H9 (cell line): ENCODE data around the gene FHIT. TPM values are rescaled to one million over a fixed set of nuclear protein-coding genes. Genes with fewer than 3 reads are reported as not detected.

Source experiments
- DNase-seq: peaks from one replicate; pipeline ENCODE4 v3.0.0-alpha.2; 2017
- H2AFZ ChIP-seq: one replicate; pipeline ENCODE4 v1.6.1; 2013; ENCODE audit warnings: mild to moderate bottlenecking, low read length, control low read depth, moderate library complexity
- H2AK5ac ChIP-seq: 2 replicates; pipeline ENCODE4 v1.6.1; 2013; ENCODE audit warnings: low read length, control low read depth, mixed read lengths; ENCODE audit not compliant: insufficient read length
- H2BK120ac ChIP-seq: one replicate; pipeline ENCODE4 v1.6.1; 2013; ENCODE audit warnings: low read depth, mild to moderate bottlenecking, low read length, control low read depth, inconsistent platforms; ENCODE audit not compliant: poor library complexity, severe bottlenecking
- H2BK12ac ChIP-seq: 2 replicates; pipeline ENCODE4 v1.6.1; 2013; ENCODE audit warnings: low read length, control low read depth, mixed read lengths, low read depth; ENCODE audit not compliant: insufficient read length
- H2BK15ac ChIP-seq: 2 replicates; pipeline ENCODE4 v1.6.1; 2013; ENCODE audit warnings: low read depth, low read length, control low read depth
- H2BK20ac ChIP-seq: one replicate; pipeline ENCODE4 v1.6.1; 2013; ENCODE audit warnings: low read depth, mild to moderate bottlenecking, low read length, control low read depth, inconsistent platforms; ENCODE audit not compliant: poor library complexity, severe bottlenecking
- H2BK5ac ChIP-seq: 2 replicates; pipeline ENCODE4 v1.6.1; 2013; ENCODE audit warnings: low read length, control low read depth, mixed read lengths; ENCODE audit not compliant: insufficient read length
- H3K14ac ChIP-seq: 2 replicates; pipeline ENCODE4 v1.6.1; 2013; ENCODE audit warnings: low read length, control low read depth; ENCODE audit not compliant: insufficient read depth
- H3K18ac ChIP-seq: 2 replicates; pipeline ENCODE4 v1.6.1; 2013; ENCODE audit warnings: low read depth, mild to moderate bottlenecking, mixed read lengths, low read length, control low read depth; ENCODE audit not compliant: insufficient read length
- H3K23ac ChIP-seq: 2 replicates; pipeline ENCODE4 v1.6.1; 2013; ENCODE audit warnings: low read length, control low read depth, mixed read lengths, low read depth; ENCODE audit not compliant: insufficient read length
- H3K23me2 ChIP-seq: 2 replicates; pipeline ENCODE4 v1.6.1; 2013; ENCODE audit warnings: low read depth, mild to moderate bottlenecking, mixed read lengths, low read length, control low read depth; ENCODE audit not compliant: insufficient read length, poor library complexity, severe bottlenecking
- H3K27ac ChIP-seq: 2 replicates; pipeline ENCODE4 v1.5.1; 2013; ENCODE audit warnings: low read length, control low read depth, mixed read lengths, low read depth; ENCODE audit not compliant: insufficient read length
- H3K27me3 ChIP-seq: 2 replicates; pipeline ENCODE4 v1.6.1; 2013; ENCODE audit warnings: low read length, control low read depth, inconsistent platforms; ENCODE audit not compliant: insufficient read depth
- H3K4ac ChIP-seq: 2 replicates; pipeline ENCODE4 v1.6.1; 2013; ENCODE audit warnings: low read depth, mild to moderate bottlenecking, control low read depth, inconsistent platforms, low read length, moderate library complexity
- H3K4me1 ChIP-seq: 2 replicates; pipeline ENCODE4 v1.6.1; 2013; ENCODE audit warnings: low read length, control low read depth, inconsistent platforms; ENCODE audit not compliant: insufficient read depth
- H3K4me2 ChIP-seq: 2 replicates; pipeline ENCODE4 v1.6.1; 2013; ENCODE audit warnings: low read length, control low read depth, mixed read lengths; ENCODE audit not compliant: insufficient read length, insufficient read depth
- H3K56ac ChIP-seq: 2 replicates; pipeline ENCODE4 v1.6.1; 2013; ENCODE audit warnings: low read depth, mild to moderate bottlenecking, mixed read lengths, low read length, control low read depth; ENCODE audit not compliant: insufficient read length
- H3K79me1 ChIP-seq: 2 replicates; pipeline ENCODE4 v1.6.1; 2013; ENCODE audit warnings: low read depth, mild to moderate bottlenecking, moderate library complexity, low read length, control low read depth, inconsistent platforms; ENCODE audit not compliant: insufficient read depth, poor library complexity, severe bottlenecking
- H3K79me2 ChIP-seq: 2 replicates; pipeline ENCODE4 v1.6.1; 2013; ENCODE audit warnings: low read length, control low read depth, inconsistent platforms; ENCODE audit not compliant: insufficient read depth
- H3K9ac ChIP-seq: 2 replicates; pipeline ENCODE4 v1.6.1; 2013; ENCODE audit warnings: low read length, control low read depth, mixed read lengths; ENCODE audit not compliant: insufficient read length; ENCODE audit errors: extremely low read depth
- H3K9me3 ChIP-seq: one replicate; pipeline ENCODE4 v1.6.1; 2013; ENCODE audit warnings: low read depth, low read length, inconsistent platforms; ENCODE audit not compliant: control insufficient read depth
- H3T11ph ChIP-seq: one replicate; pipeline ENCODE4 v1.6.1; 2013; ENCODE audit warnings: mild to moderate bottlenecking, low read length, control low read depth, inconsistent platforms
- H4K20me1 ChIP-seq: one replicate; pipeline ENCODE4 v1.6.1; 2013; ENCODE audit not compliant: control insufficient read depth, insufficient read length, insufficient read depth
- H4K5ac ChIP-seq: 2 replicates; pipeline ENCODE4 v1.6.1; 2013; ENCODE audit warnings: low read depth, mild to moderate bottlenecking, mixed read lengths, low read length, control low read depth; ENCODE audit not compliant: insufficient read length
- H4K8ac ChIP-seq: replicated peaks from 2 replicates; pipeline ENCODE4 v1.6.1; 2013; ENCODE audit warnings: low read length, control low read depth, mixed read lengths, low read depth; ENCODE audit not compliant: insufficient read length
- H4K91ac ChIP-seq: 2 replicates; pipeline ENCODE4 v1.6.1; 2013; ENCODE audit warnings: low read depth, mild to moderate bottlenecking, moderate library complexity, mixed read lengths, low read length, control low read depth; ENCODE audit not compliant: insufficient read length
- H3K27ac Mint-ChIP-seq, 3 experiments: 2 replicates in 2 of 3; 3 replicates in 1 of 3; pipeline ENCODE4 v1.8.0; 2020 to 2021; ENCODE audit warnings: mixed read lengths in 3 of 3, mild to moderate bottlenecking in 1 of 3, moderate library complexity in 1 of 3
- H3K27me3 Mint-ChIP-seq: 2 replicates; pipeline ENCODE4 v1.8.0; 2021; ENCODE audit warnings: low read depth, mild to moderate bottlenecking, moderate library complexity, mixed read lengths
- H3K36me3 Mint-ChIP-seq, 3 experiments: 2 replicates in 2 of 3; 3 replicates in 1 of 3; pipeline ENCODE4 v1.8.0; 2020 to 2021; ENCODE audit warnings: low read depth in 3 of 3, mixed read lengths in 3 of 3; ENCODE audit not compliant: insufficient read depth in 1 of 3
- H3K4me1 Mint-ChIP-seq, 2 experiments: 2 replicates each; pipeline ENCODE4 v1.8.0; 2020; ENCODE audit warnings: mixed read lengths in 2 of 2
- H3K4me3 Mint-ChIP-seq, 2 experiments: 2 replicates in 1 of 2; 3 replicates in 1 of 2; pipeline ENCODE4 v1.8.0; 2020 to 2021; ENCODE audit warnings: mild to moderate bottlenecking in 2 of 2, mixed read lengths in 2 of 2, moderate library complexity in 1 of 2
- H3K9me3 Mint-ChIP-seq, 2 experiments: 2 replicates in 1 of 2; 3 replicates in 1 of 2; pipeline ENCODE4 v1.8.0; 2020; ENCODE audit warnings: mild to moderate bottlenecking in 2 of 2, mixed read lengths in 2 of 2, moderate library complexity in 1 of 2
- WGBS: extraction: QIAGEN DNeasy Blood & Tissue Kit; methylation state at CpG from one replicate; pipeline ENCODE4 v1.1.7; 2013; ENCODE audit warnings: missing lambda C conversion rate, low lambda C conversion rate, mixed read lengths; ENCODE audit not compliant: insufficient read length; ENCODE audit errors: extremely low coverage; 5-methylcytosine and 5-hydroxymethylcytosine counted together
- total RNA-seq: library from RNA; stranded (reverse); gene quantifications from 2 replicates; pipeline ENCODE4 v1.2.1, GENCODE V29; 2021
- TF ChIP-seq, protein P1 (sequence below): fragments of 200-600 bp; sonication (generic); conservative IDR thresholded peaks from 3 replicates; pipeline ENCODE4 v1.8.0; 2021; ENCODE audit warnings: antibody characterized with exemption, mild to moderate bottlenecking

FHIT gene
- total RNA-seq, 1 experiment from 2014 or later = 3.0 TPM

DNA sequence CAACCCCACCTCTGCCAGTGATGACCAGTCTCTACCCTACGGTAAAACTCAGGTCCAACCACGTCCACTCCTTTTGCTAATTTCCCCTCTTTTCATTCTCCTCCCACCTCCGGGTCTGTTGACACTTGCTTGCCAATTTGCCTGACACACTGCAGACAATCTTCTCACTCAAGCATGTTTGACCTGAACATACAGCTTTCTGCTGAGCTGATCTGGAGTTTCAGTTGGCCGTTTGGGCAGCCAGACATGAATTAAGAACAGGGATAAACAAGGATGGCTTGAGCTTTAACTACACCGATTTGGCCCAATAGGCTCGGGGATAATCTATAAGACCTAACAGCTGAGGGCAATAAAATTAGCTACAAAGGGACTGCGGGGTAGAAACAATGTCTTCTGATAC lies 1442.8 kb downstream of the FHIT start:
- Histone ChIP-seq H2BK20ac (no peak overlapping the region), H3T11ph (peak overlapping the region; percentile 68), H4K8ac (no peak overlapping the region), H3K14ac (no peak overlapping the region), H3K79me2 (no peaks in the 10 kb centered on the region), H2AK5ac (no peak overlapping the region), H3K23ac (no peak overlapping the region), H3K18ac (peak overlapping the region; percentile 55), H3K27ac (no peak overlapping the region), H3K27me3 (no peaks in the 10 kb centered on the region), H2BK15ac (no peak overlapping the region), H3K56ac (no peak overlapping the region), H3K23me2 (no peaks in the 10 kb centered on the region), H4K5ac (no peak overlapping the region), H3K4me1 (peaks cover 7% of the 10 kb centered on the region; the same call in 1 of the 2 replicates), H4K20me1 (no peaks in the 10 kb centered on the region), H3K9me3 (no peaks in the 10 kb centered on the region), H3K4ac (peak overlapping the region; percentile 22; the same call in 1 of the 2 replicates), H4K91ac (no peak overlapping the region), H2BK12ac (no peak overlapping the region), H3K79me1 (no peaks in the 10 kb centered on the region), H3K9ac (no peak overlapping the region), H2BK5ac (no peak overlapping the region), H2AFZ (no peak overlapping the region), H3K4me2 (no peak overlapping the region), H2BK120ac (no peak overlapping the region)
- H3K27me3 Mint-ChIP-seq = peaks cover 4% of the 10 kb centered on the region
- WGBS = no CpG with 5 or more reads among the region's 7 CpGs
- peak overlapping the region in 1 of 3 experiments; percentile 50; a peak in 1 of 7 replicates for H3K27ac Mint-ChIP-seq
- DNase-seq = no peak
- TF ChIP-seq, protein P1, sequence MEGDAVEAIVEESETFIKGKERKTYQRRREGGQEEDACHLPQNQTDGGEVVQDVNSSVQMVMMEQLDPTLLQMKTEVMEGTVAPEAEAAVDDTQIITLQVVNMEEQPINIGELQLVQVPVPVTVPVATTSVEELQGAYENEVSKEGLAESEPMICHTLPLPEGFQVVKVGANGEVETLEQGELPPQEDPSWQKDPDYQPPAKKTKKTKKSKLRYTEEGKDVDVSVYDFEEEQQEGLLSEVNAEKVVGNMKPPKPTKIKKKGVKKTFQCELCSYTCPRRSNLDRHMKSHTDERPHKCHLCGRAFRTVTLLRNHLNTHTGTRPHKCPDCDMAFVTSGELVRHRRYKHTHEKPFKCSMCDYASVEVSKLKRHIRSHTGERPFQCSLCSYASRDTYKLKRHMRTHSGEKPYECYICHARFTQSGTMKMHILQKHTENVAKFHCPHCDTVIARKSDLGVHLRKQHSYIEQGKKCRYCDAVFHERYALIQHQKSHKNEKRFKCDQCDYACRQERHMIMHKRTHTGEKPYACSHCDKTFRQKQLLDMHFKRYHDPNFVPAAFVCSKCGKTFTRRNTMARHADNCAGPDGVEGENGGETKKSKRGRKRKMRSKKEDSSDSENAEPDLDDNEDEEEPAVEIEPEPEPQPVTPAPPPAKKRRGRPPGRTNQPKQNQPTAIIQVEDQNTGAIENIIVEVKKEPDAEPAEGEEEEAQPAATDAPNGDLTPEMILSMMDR = no peak
- H3K9me3 Mint-ChIP-seq = no peaks in the 10 kb centered on the region; a peak in 2 of 5 replicates
- peaks cover 31 to 34% of the 10 kb centered on the region in 2 experiments for H3K4me1 Mint-ChIP-seq
- H3K4me3 Mint-ChIP-seq = no peak overlapping the region
- no peaks in the 10 kb centered on the region for H3K36me3 Mint-ChIP-seq
